GM18867 (cell line): Measurements from ENCODE around the gene EML6.
A peak's percentile ranks its signal among the peaks of the same experiment; 100 is the strongest.
"Not testable (repeated sequence)": the region's sequence is repeated elsewhere in the genome, so short reads cannot be mapped to it uniquely, and the experiment has no call there.

Experiments
- ATAC-seq: cut with Tn5 transposase; IDR thresholded peaks from one replicate; pipeline ENCODE4 v1.9.1; 2021; ENCODE audit warnings: mild to moderate bottlenecking, moderate library complexity; ENCODE audit not compliant: unreplicated experiment

Gene EML6

GRCh38 chr2:54723131-54723995 is at the start of gene EML6:
TSS of gene EML6 (plus strand) at chr2:54723662. CDS start at chr2:54725062, 1,400 bp downstream.
- peak; percentile 98 for ATAC-seq

GRCh38 chr2:54675281-54675680 is 48.2 kb upstream of the EML6 start:
- ATAC-seq: no peak

- ATAC-seq: no peak
Observed at GRCh38 chr2:54675738-54676137, 47.7 kb upstream of the EML6 start.

DNA sequence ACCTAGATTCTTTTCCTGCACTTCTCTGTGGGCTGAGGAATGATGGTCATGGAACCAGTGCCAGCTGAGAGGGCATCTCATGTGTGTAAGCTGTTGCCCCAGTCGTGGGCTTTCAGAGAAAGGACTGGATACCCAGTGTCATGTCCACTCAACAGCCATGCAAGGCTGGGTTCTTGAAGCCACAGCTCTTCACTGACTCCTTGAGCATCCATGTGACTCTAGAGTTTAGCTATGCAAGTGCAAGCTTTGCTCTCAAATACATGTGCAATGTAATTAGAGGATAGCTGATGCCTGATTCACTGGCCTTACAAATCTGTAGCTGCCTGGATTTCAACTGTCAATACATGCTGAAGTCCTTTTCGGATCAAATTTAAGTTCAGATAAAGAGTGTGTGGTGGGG is 46.8 kb upstream of the EML6 start:
- no peak for ATAC-seq

GRCh38 chr2:54677476-54678265 is 45.8 kb upstream of the EML6 start:
- no peak for ATAC-seq

GRCh38 chr2:54678719-54679118 is 44.7 kb upstream of the EML6 start:
- no peak for ATAC-seq

GRCh38 chr2:54680397-54681041 is 42.9 kb upstream of the EML6 start:
- ATAC-seq: peak; percentile 56

DNA sequence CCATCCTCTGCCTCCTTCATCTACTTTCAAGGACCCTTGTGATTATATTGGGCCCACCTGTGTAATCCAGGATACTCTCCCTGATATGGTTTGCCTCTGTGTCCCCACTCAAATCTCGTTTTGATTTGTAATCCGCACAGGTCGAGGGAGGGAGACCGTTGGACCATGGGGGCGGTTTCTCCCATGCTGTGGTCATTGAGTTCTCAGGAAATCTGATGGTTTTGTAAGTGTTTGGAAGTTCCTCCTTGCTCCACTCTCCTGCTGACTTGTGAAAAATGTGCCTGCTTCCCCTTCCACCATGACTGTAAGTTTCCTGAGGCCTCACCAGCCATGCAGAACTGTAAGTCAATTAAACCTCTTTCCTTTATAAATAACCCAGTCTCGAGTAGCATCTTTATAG is 42.0 kb upstream of the EML6 start:
- ATAC-seq: no peak

GRCh38 chr2:54683596-54683995 is 39.9 kb upstream of the EML6 start:
- ATAC-seq: no peak

DNA sequence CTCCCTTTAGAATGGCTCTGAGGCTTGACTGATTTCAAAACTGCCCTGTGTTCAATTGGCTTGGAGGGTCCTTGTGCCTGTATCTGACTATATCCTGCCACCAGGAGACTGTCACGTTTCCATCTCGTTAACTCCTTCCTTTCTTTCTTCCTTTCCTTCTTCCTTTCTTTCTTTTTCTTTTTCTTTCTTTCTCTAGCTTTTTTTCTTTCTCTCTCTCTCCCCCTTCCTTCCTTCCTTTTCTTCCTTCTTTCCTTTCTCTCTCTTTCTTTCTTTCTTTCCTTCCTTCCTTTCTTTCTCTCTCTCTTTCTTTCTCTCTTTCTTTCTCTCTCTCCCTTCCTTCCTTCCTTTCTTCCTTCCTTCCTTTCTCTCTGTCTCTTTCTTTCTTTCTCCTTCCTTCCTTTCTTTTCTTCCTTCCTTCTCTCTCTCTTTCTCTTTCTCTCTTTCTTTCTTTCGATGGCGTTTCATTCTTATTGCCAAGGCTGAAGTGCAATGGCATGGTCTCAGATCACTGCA is 38.1 kb upstream of the EML6 start:
- no peak for ATAC-seq

- ATAC-seq: no peak
Observed at GRCh38 chr2:54687595-54688152, 35.8 kb upstream of the EML6 start.

DNA sequence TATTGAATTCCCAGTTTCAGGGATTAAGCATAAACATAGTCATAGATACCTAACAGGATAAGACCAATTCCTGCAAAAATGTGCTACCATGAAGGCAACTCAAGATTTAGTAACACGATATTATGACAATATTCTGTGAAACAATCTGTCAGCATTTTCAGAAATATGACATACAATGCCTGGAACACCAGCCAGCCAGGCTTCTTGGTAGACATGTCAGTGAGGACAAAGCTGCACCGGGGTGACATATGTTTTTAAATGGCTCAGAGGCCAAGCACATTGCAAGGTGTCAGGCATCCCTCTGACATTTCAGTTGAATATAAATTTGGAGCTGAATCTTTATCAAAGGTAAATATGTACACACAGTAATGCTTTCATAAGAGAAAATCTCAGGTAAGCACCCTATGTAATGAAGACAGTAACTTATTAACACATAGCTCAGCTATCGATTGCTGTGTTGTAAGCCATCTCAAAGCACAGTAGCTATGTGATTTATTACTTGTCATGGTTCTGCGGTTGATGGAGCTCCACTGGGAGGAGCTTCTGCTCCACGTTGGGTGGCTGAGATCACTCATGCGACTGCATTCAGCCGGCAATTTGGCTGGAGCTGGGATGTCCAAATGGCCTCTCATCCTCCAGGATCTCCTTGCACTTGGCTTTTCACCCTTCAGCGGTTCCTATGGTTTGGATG is 31.9 kb upstream of the EML6 start:
- ATAC-seq: no peak

- no peak for ATAC-seq
Observed at GRCh38 chr2:54692556-54692955, 30.9 kb upstream of the EML6 start.

- no peak for ATAC-seq
Observed at GRCh38 chr2:54695378-54695777, 28.1 kb upstream of the EML6 start.

- ATAC-seq: no peak
Observed at GRCh38 chr2:54697934-54698333, 25.5 kb upstream of the EML6 start.

DNA sequence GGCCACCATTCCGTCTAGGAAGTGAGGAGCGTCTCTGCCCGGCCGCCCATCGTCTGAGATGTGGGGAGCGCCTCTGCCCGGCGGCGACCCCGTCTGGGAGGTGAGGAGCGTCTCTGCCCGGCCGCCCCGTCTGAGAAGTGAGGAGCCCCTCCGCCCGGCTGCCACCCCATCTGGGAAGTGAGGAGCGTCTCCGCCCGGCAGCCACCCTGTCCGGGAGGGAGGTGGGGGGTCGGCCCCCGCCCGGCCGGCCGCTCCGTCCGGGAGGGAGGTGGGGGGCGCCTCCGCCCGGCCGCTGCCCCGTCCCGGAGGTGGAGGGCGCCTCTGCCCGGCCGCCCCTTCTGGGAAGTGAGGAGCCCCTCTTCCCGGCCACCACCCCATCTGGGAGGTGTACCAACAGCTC is 24.5 kb upstream of the EML6 start:
- ATAC-seq: not testable (repeated sequence)

- ATAC-seq: no peak
Observed at GRCh38 chr2:54699665-54700064, 23.8 kb upstream of the EML6 start.

DNA sequence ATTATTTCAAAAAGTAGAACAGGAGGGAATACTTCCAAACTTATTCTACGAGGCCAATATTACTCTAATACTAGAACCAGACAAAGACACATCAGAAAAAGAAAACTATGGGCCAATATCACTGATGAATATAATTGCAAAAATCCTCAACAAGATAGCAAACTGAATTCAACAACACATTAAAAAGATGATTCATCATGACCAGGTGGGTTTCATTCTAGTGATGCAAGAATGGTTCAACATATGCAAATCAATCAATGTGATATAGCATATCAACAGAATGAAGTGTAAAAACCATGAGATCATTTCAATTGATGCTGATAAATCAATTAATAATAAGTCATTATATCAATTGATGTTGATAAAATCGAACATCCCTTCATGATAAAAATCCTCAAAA is 22.4 kb upstream of the EML6 start:
- ATAC-seq: no peak

DNA sequence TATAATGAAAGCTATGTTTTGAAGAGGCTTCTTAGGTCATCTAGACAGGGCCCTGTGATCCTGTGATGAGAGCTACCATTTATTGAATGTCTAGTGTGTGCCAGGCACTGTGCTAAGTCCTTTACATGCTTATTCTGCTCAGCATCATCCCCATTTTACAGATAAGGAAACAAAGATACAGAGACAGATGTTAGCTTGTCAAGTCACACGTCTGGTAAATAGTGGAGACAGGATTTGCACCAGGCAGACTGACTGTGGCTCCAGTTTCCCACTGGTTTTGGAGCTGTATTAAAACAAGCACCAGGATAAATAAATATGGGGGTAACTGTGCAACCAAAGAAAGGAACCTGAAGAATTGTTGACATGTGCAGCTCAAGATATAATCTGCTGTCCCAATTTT is 19.2 kb upstream of the EML6 start:
- no peak for ATAC-seq
